Activated CD4-positive, alpha-beta T cell treated with anti-CD3 and anti-CD28 coated beads for 24 hours (primary cell): ENCODE results near the gene CTSV.
A peak's percentile ranks its signal among the peaks of the same experiment; 100 is the strongest.
"Not testable (repeated sequence)": the region's sequence is repeated elsewhere in the genome, so short reads cannot be mapped to it uniquely, and the experiment has no call there.

Experiments
- DNase-seq, 2 donors: peaks; one replicate each; pipeline ENCODE4 v3.0.0-alpha.2; 2020; ENCODE audit warnings: low read depth in 2 of 2

The CTSV gene

DNA sequence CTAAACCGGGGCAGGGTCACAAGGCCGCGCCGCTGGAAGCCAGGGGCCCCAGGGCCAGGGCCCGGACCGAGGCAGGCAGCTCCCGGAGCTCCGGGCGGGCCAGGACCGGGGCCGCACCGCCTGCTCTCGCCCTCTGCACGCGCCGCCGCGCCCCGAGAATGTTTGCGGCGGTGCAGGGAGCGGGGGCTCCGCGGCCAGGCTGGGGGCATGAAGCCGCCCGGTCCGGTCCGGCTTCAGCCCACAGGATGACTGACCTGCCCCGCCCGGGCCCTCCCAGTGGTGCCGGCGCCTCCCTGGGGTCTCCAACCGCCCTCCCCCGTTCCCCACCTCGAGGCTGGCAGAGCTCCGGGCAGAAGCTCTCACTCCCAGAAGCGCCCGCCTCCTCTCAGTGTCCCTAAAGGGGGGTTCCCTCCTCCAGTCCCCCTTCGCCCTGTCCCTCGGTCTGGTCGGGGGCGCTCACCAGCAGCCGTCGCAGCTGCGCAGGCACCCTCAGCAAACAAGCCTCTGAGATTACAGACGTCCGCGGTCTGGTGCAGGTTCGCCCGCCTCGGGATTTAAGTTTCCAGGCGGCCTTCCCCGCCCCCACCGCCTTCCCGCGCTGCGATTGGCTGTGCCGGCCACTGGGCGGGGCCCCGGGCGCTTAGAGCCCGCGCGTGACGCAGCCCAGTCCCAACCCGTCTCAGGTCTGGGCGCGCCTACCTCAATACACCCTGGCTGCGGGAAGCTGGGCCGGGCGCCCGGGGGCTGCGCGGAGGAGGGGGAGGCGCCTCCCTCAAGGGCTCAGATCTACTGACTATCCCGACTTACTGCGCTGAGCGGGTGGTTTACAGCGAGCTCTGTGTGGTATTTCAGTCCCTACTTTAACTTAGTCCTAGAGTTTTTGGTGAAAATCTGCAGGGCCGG is at the start of gene CTSV:
Gene CTSV, minus strand, starts transcription at position 532 of the 903 bp plus-strand sequence. CDS start 1,099 bp downstream, outside the sequence.
- DNase-seq, result peak; percentile 68 to 81

DNA sequence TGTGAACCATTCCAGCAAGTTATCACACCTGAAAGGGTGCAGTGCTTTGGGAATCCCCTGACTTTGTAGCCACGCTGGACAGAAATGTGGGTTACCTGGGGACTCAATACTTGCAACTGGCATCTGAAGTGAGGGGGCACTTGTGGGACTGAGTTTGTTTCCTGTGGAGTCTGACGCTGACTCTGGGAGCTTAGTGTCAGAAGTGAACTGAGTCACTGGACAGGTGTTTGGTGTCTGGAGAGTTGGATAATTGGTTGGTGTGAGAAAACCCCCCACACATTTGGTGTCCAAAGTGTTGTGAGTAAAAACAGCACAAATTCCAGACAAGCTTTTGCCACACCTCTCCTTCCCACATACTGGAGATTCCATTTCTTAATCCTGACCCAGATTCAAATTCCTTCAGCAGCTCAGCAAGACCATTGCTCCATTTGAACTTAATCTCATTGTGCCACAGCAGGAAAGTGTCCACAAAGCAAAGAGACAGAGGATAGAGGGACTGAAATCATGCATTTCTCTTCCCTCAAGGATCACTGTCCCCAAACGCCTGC is 48.8 kb upstream of the CTSV start:
- not testable (repeated sequence) for DNase-seq

DNA sequence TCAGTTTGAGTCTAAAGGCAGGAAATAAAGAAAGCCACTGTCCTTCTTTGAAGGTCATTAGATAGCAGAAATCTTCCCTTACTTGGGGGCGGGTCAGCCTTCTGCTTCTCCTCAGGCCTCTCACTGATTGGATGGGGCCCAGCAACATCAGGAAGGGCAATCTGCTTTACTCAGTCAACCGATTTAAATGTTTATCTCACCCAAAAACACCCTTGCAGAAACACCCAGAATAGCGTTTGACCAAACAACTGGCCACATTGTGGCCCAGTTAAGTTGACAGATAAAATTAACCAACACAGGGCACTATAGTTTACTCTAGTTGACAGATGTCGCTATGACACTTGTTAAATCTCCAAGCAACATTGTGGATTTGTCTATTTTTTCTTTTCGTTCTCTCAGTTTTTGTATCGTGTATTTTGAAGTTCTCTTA is 45.6 kb upstream of the CTSV start:
- not testable (repeated sequence) for DNase-seq

DNA sequence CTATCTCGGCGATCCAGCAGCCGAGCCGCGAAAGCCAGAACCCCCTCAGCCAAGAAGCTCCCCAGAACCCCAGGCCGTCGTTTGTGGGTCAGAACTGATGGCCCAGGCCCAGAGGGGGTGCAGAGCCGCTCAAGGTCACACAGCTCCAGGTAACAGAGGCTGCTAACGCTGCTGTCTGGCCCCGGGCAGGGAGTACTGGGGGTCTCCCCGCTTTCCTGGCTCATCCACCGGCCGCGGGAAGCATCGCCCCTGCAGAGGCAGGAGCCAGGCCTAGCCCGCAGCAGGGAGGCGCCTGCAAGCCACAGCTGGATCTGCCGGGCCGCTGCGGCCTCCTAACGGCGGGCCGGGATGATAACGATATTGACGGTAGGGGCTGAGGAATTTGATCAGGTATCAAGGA is 39.4 kb upstream of the CTSV start:
- no peak for DNase-seq

DNA sequence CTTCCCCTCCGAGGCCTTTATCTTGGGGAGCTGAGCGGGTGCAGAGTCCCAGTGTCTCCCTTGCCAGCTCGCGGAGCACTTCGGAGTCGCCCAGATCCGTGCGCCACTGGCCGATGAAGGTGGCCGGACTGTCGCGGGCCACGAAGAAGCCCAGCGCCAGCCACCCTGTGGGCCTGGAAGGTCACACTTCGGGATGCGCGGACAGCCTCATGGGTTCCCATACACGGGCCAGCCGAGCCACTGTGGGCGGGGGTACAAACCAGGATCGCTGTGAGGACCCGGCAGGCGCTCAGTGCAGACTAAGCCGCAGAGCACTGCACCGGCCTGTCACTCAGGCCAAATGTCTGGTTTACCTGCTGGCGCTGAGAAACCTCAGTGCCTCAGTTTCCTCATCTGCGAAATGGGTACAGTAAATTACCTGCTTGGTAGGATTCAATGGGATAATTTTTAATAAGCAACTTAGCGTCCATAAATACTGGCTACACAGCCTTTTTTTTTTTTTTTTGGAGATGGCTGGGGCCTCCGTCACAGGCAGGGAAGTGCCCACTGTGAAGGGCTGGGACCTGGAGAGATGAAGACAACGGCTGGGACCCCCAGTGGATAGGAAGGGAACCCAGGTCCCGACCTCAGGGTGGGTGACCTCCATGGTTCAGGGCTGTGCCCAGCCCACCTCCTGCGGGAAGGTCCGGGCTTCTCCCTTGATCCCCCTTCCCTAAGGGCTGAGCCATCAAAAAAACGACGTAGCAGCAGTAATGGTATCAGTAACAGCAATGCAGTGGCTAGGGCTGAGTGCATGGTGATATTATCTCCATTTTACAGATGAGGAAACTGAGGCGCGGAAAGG is 38.7 kb upstream of the CTSV start:
- DNase-seq, result no peak

GRCh38 chr9:97076731-97077451 is 37.9 kb upstream of the CTSV start:
- DNase-seq, result not testable (repeated sequence)

- no peak for DNase-seq
These were observed 37.3 kb upstream of the CTSV start for GRCh38 chr9:97076238-97076637.

DNA sequence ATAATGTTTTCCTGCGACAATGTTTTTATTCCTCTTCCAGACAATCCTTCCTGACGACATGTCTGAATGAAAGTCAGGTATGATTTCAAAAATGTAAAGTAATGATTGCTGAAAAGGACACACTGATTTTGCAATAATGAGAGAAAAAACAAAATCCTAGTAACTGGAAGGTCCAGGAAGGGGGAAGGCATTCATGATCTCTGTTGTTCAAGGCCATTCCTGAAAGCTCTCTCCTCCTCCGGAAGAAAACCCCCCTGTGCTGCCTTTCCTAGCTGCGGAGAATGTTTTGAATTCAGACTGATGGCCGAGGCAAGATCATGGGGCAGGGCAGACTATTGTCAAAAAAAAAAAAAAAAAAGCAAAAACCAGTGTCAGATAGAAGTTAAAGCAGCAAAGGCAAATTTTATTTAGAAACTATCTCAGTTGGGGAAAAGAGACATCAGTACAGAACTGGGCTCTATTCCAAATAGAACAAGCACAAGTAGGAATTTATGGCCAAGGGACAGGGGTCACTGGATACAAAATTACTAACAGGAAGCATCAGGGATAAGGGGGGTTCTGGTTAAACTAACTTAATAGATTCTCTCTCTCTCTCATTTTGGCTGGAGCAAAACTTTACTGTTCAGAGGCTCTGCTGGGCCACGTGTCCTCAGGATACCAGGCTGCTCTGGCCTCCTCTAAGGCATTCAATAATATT is 36.5 kb upstream of the CTSV start:
- no peak for DNase-seq

DNA sequence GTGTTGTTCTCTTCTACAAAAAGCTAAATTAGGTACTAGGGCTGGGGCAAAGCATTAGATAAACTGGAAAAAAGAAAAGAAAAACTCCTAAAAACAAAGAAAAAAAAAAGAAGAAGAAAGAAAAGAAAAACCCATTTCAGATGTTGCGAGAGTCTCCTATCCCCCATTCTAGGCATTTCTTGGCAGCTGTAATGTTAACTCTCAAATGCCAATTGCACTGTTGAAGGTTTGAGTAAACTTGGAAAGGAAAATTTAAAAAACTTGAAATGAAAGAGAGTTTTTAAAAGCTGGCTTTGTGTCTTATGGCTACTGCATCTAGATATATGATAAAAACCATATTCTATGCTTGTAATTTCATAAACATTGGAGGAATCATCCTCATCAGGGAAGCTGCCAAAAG is 34.6 kb upstream of the CTSV start:
- DNase-seq, result no peak

DNA sequence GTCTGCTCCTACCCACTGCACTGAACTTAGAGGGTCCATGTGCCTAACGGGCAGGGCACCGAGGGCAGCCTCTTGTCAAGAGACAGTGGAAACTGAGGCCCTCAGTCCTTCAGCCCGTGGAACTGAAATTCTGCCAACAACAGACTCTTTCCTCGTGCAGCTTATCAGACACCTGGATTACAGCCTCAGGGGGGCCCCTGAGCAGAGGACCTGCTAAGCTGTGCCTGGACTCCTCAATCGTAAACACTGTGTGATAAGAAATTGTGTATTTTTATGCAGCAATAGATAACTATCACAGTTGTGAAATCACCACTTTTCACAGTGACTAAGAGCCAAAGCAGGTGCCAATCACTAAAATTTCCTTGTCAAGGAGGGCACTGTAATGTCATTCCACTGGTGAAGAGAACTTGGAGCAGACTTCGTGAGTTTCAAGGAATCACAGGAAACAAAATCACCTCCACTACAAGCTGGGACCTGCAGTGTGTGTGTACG is 33.4 kb upstream of the CTSV start:
- no peak for DNase-seq

DNA sequence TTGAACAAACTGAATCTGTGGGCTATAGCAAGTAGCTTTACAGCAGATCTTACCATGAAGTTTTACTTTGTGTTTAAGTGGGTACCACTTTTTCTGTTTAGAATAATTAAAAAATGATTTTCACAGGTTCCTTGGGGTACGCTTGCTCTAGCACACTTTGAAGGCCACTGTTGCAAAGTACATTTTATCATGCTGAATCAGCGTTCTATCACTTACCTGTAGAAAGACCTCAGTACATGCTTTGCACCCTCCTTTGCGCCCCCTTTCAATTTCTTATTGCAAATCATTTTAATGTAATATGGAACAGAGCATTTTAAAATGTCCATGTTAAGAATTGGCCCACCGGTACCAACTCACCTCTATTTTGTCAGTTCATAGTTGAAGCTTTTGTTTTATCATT is 31.4 kb upstream of the CTSV start:
- DNase-seq, result not testable (repeated sequence)

- no peak for DNase-seq
These were observed 28.5 kb upstream of the CTSV start for GRCh38 chr9:97067490-97067889.

GRCh38 chr9:97064176-97064575 is 25.2 kb upstream of the CTSV start:
- no peak for DNase-seq

DNA sequence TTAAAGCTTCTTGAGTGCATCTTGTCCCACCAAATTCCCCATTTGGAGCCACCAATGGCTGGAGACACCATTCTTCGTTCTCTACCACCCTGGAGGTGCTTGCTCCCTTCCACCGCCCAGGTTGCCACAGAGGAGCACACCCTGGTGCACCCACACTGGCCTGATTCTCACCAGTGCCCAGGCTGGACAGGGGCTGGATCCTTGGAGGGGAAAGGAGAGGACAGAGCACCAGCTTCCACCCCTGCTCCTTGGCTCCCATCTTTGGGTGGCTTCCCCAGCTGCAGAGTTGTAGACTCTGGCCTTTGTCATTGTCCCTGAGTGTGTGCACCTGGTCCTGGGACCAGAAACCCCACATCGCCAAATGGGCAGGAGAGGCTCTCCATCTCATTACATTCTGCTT is 21.9 kb upstream of the CTSV start:
- no peak for DNase-seq

- DNase-seq, result no peak
These were observed 20.7 kb upstream of the CTSV start for GRCh38 chr9:97059626-97060025.

GRCh38 chr9:97057651-97058050 is 18.7 kb upstream of the CTSV start:
- DNase-seq, result no peak

GRCh38 chr9:97055891-97056290 is 16.9 kb upstream of the CTSV start:
- not testable (repeated sequence) for DNase-seq

- DNase-seq, result no peak
These were observed 14.8 kb upstream of the CTSV start for GRCh38 chr9:97053717-97054116.

- DNase-seq, result no peak
These were observed 13.8 kb upstream of the CTSV start for GRCh38 chr9:97052735-97053134.

DNA sequence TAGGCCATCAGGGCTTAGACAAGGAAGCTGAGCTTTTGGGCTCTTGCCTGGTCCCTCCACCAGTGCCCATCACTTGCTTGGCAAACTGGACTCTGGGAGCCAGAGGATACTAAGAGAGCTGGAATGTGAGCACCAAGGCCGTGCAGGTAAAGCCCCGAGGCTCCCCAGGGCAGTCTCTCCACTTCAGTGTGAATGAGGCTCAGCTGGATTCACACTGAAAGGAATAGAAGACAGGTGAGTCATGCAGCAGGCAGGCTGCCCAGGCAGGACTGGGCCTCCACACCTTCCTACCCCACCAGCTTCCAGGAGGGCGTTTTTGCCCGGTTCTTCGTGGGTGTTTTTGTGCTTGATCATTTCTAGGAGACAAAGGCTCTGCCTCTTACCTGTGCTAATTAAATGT is 7.3 kb upstream of the CTSV start:
- DNase-seq, result no peak

DNA sequence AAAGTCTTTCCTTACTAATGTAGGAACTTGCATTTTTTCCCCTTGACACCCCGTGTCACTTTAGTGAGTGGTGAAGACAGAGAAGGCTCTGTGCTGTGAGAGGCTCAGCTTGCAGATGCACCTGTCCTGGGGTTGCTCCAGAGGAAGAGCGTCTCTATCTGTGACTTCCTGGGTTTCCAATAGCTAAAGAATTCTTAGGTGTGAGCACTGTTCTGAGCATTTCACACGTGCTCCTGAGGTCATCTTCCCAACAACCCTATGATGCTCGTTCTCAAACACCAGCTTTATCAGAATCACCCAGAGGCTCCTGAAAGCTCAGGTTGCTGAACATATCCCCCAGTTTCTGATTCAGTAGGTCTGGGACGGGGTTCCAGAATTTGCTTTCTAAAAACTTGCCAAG is 6.4 kb upstream of the CTSV start:
- DNase-seq, result no peak
